ENCODE results near the gene SPATS2L.

DNA sequence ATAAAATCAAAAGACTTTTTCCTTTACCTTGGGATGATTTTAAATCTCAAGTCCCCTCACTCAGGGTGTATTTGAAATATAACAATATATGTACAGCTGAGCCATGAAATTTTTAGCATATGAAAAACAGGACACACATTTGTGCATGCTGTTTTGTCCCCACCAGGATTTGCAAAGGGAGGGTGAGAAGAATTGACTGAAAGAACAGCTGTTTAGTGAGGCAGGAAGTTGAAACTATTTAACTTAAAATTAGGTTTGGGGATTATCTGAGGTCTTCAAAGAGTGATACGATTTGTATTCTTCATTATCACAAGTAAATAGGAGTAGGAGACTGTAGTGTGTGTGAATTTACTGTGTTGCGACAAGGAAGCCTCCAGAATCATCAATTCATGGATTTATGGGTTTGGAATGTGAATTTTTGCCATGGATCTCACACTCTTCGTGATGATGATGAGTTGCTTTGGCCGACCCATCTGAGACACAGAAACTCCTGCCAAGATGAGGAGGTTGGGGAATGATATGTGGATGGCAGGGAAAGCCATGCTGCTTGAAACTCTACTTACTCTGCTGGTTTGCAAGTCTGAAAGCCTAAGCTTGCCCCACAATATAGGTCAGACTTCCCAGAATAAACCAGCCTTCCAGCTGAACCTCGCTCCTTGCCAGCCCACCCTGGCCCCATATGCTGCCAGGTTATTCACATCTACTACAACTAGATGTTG lies 31.0 kb upstream of the SPATS2L start:
- TF ChIP-seq, protein P1, sequence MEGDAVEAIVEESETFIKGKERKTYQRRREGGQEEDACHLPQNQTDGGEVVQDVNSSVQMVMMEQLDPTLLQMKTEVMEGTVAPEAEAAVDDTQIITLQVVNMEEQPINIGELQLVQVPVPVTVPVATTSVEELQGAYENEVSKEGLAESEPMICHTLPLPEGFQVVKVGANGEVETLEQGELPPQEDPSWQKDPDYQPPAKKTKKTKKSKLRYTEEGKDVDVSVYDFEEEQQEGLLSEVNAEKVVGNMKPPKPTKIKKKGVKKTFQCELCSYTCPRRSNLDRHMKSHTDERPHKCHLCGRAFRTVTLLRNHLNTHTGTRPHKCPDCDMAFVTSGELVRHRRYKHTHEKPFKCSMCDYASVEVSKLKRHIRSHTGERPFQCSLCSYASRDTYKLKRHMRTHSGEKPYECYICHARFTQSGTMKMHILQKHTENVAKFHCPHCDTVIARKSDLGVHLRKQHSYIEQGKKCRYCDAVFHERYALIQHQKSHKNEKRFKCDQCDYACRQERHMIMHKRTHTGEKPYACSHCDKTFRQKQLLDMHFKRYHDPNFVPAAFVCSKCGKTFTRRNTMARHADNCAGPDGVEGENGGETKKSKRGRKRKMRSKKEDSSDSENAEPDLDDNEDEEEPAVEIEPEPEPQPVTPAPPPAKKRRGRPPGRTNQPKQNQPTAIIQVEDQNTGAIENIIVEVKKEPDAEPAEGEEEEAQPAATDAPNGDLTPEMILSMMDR (IDR thresholded peaks at IDR 0.05): no peak
- no peak for TF ChIP-seq POLR2A (IDR thresholded peaks at IDR 0.05)
- TF ChIP-seq EP300 (IDR thresholded peaks at IDR 0.05): no peak

Measured in ovary (tissue), 3 donors.